GM21786 (cell line): ENCODE data around the gene GOLGA8K.
"Not testable (repeated sequence)": the region's sequence is repeated elsewhere in the genome, so short reads cannot be mapped to it uniquely, and the experiment has no call there.

ENCODE experiments used
- ATAC-seq: cut with Tn5 transposase; IDR thresholded peaks from one replicate; pipeline ENCODE4 v1.9.1; 2021; ENCODE audit not compliant: unreplicated experiment

The GOLGA8K gene

GRCh38 chr15:32403192-32403591 lies at the start of gene GOLGA8K:
Gene GOLGA8K (minus strand): TSS chr15:32403292. CDS start chr15:32403194, 98 bp downstream.
- ATAC-seq, result not testable (repeated sequence)

DNA sequence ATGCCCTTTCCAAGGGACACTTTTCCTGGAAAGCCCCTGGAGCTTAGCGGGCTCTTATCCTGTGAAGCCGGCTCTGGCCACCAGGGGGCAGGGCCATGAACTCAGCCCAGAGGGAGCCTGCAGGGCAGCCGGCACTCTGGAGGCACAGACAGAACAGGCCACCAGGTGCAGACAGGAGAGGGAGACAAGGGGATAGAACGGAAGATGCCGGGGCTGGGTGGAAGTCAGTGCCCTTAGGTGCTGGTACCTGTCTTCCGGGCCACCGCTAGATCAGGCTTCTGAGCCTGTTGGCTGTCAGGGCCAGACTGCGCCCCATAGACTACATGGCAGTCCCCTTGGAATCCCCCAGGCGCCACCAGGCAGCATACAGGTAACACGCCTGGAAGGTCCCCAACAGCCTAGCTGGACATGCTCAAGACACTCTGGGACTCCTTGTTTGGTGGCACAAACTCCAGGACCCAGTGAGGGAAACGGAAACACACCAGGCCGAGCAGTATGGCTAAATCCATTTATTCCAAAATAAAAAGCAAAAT lies 37.4 kb upstream of the GOLGA8K start:
- not testable (repeated sequence) for ATAC-seq

DNA sequence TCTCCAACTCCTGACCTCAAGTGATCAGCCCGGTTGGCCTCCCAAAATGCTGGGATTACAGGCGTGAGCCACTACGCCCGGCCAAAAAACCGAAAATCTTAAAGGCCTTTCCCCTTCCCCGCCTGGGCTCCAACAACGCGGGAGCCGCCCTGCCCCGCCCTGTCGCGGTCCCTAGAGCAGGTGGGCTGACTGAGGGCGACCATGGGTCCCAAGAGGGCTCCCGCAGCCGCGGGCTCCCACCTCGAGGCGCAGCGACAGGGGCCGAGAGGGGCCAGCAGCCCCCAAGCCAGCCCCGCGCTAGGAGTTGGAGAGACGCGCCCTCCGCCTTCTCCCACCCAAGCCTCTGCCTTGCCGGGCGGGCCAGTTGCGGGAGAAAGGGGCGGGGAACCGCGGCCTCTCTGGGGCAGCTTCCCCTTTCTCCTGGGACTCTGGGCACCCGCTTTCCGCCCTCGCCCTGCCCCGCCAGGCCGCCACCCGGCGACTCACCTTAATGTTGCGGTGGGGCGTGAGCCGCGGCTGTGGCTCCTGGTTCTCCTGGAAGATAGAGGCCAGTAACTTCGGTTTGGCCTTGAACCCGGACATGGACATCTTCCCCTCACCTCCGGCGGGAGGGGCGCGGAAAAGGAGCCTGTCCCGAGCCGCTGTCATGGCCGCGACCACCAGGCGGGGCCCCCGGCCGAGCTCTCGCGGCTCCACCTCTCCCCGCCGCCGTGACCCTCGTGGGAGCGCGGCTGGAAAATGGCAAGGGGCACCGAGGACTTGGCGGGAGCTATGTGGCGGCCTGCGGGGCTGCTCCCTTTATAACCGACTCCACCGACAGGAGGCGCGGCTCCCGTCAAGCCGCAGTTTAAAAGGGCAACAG lies 31.2 kb upstream of the GOLGA8K start:
- ATAC-seq, result not testable (repeated sequence)

GRCh38 chr15:32427635-32428034 lies 24.5 kb upstream of the GOLGA8K start:
- ATAC-seq, result not testable (repeated sequence)

GRCh38 chr15:32426511-32426910 lies 23.4 kb upstream of the GOLGA8K start:
- ATAC-seq, result not testable (repeated sequence)

- ATAC-seq, result not testable (repeated sequence)
Measured at GRCh38 chr15:32407903-32408302, 4.8 kb upstream of the GOLGA8K start.

GRCh38 chr15:32396522-32396921 lies 6.6 kb downstream of the GOLGA8K start:
- ATAC-seq, result not testable (repeated sequence)

- ATAC-seq, result not testable (repeated sequence)
Measured at GRCh38 chr15:32394745-32395144, 8.3 kb downstream of the GOLGA8K start.

DNA sequence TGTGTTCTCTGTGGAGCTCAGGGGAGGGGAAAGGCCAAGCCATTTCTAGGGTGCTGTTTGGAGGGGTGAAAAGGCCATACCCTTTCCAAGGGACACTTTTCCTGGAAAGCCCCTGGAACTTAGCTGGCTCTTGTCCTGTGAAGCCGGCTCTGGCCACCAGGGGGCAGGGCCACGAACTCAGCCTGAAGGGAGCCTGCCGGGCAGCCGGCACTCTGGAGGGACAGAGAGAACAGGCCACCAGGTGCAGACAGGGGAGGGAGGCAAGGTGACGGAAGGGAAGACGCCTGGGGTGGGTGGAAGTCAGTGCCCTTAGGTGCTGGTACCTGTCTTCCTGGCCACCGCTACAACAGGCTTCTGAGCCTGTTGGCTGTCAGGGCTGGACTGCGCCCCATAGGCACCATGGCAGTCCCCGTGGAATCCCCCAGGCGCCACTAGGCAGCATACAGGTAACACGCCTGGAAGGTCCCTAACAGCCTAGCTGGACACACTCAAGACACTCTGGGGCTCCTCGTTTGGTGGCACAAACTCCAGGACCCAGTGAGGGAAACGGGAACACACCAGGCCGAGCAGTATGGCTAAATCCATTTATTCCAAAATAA lies 14.9 kb downstream of the GOLGA8K start:
- ATAC-seq, result not testable (repeated sequence)

- not testable (repeated sequence) for ATAC-seq
Measured at GRCh38 chr15:32385823-32386495, 17.1 kb downstream of the GOLGA8K start.

- not testable (repeated sequence) for ATAC-seq
Measured at GRCh38 chr15:32374185-32374584, 28.9 kb downstream of the GOLGA8K start.

- ATAC-seq, result not testable (repeated sequence)
Measured at GRCh38 chr15:32373707-32374106, 29.4 kb downstream of the GOLGA8K start.

GRCh38 chr15:32372075-32372474 lies 31.0 kb downstream of the GOLGA8K start:
- ATAC-seq, result not testable (repeated sequence)

DNA sequence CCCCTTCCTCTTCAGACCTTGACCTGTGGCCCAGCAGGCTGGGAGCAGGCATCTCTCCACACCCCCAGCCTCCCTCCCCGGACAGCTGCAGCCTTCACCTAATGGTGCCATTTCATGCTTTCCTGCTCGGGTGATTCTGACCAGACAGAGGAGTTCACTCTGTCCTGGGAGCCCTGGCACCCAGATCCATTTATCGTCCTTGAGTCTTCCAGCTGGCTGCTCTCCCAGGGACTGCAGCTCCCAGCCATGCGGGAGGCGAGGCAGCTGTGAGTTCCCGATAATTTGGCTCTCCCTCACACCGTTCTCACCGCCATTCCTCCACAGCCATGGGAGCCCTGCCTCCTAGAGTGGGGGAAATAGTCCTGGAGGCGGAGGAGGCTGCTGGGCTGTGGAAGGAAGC lies 32.6 kb downstream of the GOLGA8K start:
- ATAC-seq, result not testable (repeated sequence)

GRCh38 chr15:32370064-32370463 lies 33.0 kb downstream of the GOLGA8K start:
- ATAC-seq, result not testable (repeated sequence)

- ATAC-seq, result not testable (repeated sequence)
Measured at GRCh38 chr15:32366492-32366891, 36.6 kb downstream of the GOLGA8K start.

DNA sequence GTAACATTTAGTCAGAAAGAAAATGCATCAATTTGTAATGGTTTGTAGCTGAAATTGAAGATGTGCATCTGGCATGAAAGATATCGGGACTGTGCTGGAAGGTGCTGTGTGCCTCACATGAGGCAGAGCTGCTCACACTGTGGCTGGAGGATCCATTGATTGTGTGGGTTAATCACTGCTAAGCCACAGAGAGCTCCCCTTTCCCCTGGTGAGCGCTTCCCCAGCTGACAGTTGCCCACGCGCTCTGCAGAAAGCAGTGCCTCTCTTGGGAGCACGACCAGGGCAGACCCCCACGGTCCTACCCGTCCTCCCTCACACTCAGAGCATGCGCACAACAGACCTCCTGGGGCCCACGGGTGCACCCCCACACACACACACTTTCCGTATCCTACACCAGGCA lies 37.1 kb downstream of the GOLGA8K start:
- not testable (repeated sequence) for ATAC-seq

- not testable (repeated sequence) for ATAC-seq
Measured at GRCh38 chr15:32364944-32365343, 38.1 kb downstream of the GOLGA8K start.

GRCh38 chr15:32363449-32363848 lies 39.6 kb downstream of the GOLGA8K start:
- not testable (repeated sequence) for ATAC-seq

- ATAC-seq, result not testable (repeated sequence)
Measured at GRCh38 chr15:32361662-32362061, 41.4 kb downstream of the GOLGA8K start.

DNA sequence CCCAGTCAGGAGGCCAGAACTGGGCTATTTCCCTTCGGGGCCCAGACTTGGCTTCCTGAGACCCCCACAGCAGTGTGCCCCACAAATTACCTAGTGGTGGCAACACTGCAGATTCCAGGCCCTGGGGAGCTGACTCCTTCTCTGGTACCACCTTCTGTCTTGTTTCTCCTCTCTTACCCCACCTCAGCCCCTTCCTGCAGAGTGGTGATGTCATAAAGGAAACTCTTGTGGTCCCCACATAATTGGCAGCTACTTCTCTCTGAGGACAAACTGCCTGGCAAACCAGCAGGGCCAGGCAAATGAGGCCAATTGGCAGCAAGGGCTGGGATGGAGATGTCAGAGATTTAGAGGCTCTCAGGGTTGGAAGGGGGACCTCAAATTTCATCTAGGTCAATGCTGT lies 44.6 kb downstream of the GOLGA8K start:
- not testable (repeated sequence) for ATAC-seq
